ENCODE results near the gene AIF1L.

DNA sequence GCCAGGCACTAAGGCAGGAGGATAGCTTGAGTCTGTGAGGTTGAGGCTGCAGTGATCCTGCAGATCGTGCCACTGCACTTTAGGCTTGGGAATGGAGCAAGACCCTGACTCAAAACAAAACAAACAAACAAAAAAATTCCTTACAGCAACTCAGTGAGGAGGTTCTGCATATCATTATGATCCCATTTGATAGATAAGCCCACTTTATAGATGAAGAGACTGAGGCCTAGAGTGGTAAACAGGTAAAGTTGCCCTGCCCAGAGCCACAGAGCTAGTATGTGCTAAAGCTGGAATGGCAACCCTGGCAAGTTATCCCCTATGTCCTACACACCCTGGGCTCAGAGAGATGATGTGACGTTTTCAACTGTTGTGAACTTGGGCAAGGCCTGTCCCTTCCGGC, 7.2 kb downstream of the AIF1L start:
- TF ChIP-seq EZH2 (IDR thresholded peaks at IDR 0.05; ENCODE audit: borderline replicate concordance): no peak
- TF ChIP-seq, protein P1, sequence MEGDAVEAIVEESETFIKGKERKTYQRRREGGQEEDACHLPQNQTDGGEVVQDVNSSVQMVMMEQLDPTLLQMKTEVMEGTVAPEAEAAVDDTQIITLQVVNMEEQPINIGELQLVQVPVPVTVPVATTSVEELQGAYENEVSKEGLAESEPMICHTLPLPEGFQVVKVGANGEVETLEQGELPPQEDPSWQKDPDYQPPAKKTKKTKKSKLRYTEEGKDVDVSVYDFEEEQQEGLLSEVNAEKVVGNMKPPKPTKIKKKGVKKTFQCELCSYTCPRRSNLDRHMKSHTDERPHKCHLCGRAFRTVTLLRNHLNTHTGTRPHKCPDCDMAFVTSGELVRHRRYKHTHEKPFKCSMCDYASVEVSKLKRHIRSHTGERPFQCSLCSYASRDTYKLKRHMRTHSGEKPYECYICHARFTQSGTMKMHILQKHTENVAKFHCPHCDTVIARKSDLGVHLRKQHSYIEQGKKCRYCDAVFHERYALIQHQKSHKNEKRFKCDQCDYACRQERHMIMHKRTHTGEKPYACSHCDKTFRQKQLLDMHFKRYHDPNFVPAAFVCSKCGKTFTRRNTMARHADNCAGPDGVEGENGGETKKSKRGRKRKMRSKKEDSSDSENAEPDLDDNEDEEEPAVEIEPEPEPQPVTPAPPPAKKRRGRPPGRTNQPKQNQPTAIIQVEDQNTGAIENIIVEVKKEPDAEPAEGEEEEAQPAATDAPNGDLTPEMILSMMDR (IDR thresholded peaks at IDR 0.05; ENCODE audit: poor library complexity): no peak
- TF ChIP-seq EZH2phosphoT487 (IDR thresholded peaks at IDR 0.05; ENCODE audit: low read depth, severe bottlenecking, unreplicated experiment): no peak
